Measurements from ENCODE around the gene MOV10. TPM values are rescaled to one million over a fixed set of nuclear protein-coding genes. Genes with fewer than 3 reads are reported as not detected.

MOV10 gene
- total and polyA plus RNA-seq, 9 of the 15 experiments (the other 6 are each of a cell fraction or from before 2014, with no cell fraction given), result 16.7 to 105 (median 49.5) TPM

DNA sequence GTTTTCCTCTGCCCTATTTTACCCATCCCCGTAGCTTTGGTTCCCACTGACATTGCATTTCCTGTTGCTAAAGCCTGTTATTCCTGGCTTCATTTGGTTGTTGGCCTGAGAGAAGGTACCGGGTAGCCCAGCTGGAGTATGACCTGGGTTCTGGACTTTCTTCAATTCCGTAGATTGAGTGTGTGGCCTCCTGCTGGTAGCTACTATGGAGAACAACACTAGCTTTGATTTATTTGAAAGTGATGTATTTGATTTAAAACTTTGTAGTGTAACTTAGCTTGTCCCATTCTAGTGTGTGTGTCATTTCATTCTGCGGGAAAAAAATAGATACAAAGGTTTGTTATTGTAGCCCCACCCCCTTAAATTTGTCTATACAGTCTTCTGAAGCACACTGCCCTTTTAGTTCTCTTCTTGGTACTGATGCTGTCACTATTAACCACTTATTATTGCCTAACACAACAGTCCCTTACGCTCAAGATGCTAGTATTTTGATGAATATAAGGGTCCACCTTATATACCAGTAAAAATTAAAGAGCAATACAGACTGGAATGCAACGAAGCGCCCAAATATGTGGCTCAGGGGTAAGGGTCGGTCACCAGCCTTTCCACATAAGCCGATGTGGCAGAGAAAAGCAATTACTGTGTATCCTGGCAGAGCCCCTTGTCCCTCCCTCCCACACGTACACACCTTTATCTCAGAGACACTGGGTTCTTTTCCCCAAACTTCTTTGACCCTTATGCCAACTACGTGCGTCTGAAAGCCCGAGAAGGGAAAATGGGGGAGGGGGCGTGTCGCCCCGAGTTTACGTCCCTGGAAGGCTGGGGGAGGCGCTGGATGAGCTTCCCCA lies 643 bp upstream of the MOV10 start (continued):
- TF ChIP-seq ZNF354B (CRISPR knock-in tag; IDR thresholded peaks at IDR 0.05) (no peak), RBFOX2 (IDR thresholded peaks at IDR 0.05; ENCODE audit: low read depth, low read length) (no peak), NCOR1 (IDR thresholded peaks at IDR 0.05) (0 out of 2 replicates have a peak, but pooled peaks have one; percentile 13), MAFG (tag; conservative IDR thresholded peaks at IDR 0.05) (no peak), TARDBP (IDR thresholded peaks at IDR 0.05) (peak; percentile 26; the same call in 1 of the 2 replicates), FOS (IDR thresholded peaks at IDR 0.05; ENCODE audit: extremely low read depth, insufficient read length) (no peak), PHF21A (IDR thresholded peaks at IDR 0.05; ENCODE audit: borderline replicate concordance, low read depth) (peak; percentile 99), NR2C2 (CRISPR knock-in tag; IDR thresholded peaks at IDR 0.05) (no peak), NR2C2 (tag; IDR thresholded peaks at IDR 0.05) (no peak), EGR1 (conservative IDR thresholded peaks at IDR 0.05) (no peak), SREBF2 (CRISPR knock-in tag; IDR thresholded peaks at IDR 0.05) (no peak), POLR2A (conservative IDR thresholded peaks at IDR 0.05) (no peak), CBX8 (IDR thresholded peaks at IDR 0.05; ENCODE audit: borderline replicate concordance, extremely low read depth, low read depth, low read length, poor library complexity, severe bottlenecking) (no peak), BRD9 (IDR thresholded peaks at IDR 0.05; ENCODE audit: low read depth, partially characterized antibody) (no peak), HMG20A (CRISPR knock-in tag; conservative IDR thresholded peaks at IDR 0.05) (no peak), ZNF253 (CRISPR knock-in tag; conservative IDR thresholded peaks at IDR 0.05) (no peak), YY1 (IDR thresholded peaks at IDR 0.05; ENCODE audit: borderline replicate concordance in 1 of 3, control insufficient read depth in 1 of 3, extremely low read depth in 1 of 3, insufficient read depth in 3 of 3, insufficient read length in 1 of 3, insufficient replicate concordance in 2 of 3, low read depth in 1 of 3, low read length in 2 of 3) (peak in 1 of 3 experiments; percentile 50), ZBTB1 (CRISPR knock-in tag; IDR thresholded peaks at IDR 0.05; ENCODE audit: borderline replicate concordance, low read depth) (no peak), SREBF1 (IDR thresholded peaks at IDR 0.05; ENCODE audit: borderline replicate concordance, low read depth, low read length) (no peak), ZNF589 (CRISPR knock-in tag; IDR thresholded peaks at IDR 0.05; ENCODE audit: low read depth) (no peak), NR2C1 (IDR thresholded peaks at IDR 0.05) (no peak), NR2C1 (tag; IDR thresholded peaks at IDR 0.05) (no peak), LCOR (CRISPR knock-in tag; IDR thresholded peaks at IDR 0.05) (no peak), SRF (CRISPR knock-in tag; IDR thresholded peaks at IDR 0.05) (no peak), NEUROD1 (IDR thresholded peaks at IDR 0.05; ENCODE audit: borderline replicate concordance, low read depth, low read length, partially characterized antibody) (no peak)
- TF ChIP-seq, protein P1, sequence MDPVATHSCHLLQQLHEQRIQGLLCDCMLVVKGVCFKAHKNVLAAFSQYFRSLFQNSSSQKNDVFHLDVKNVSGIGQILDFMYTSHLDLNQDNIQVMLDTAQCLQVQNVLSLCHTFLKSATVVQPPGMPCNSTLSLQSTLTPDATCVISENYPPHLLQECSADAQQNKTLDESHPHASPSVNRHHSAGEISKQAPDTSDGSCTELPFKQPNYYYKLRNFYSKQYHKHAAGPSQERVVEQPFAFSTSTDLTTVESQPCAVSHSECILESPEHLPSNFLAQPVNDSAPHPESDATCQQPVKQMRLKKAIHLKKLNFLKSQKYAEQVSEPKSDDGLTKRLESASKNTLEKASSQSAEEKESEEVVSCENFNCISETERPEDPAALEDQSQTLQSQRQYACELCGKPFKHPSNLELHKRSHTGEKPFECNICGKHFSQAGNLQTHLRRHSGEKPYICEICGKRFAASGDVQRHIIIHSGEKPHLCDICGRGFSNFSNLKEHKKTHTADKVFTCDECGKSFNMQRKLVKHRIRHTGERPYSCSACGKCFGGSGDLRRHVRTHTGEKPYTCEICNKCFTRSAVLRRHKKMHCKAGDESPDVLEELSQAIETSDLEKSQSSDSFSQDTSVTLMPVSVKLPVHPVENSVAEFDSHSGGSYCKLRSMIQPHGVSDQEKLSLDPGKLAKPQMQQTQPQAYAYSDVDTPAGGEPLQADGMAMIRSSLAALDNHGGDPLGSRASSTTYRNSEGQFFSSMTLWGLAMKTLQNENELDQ (CRISPR knock-in tag; IDR thresholded peaks at IDR 0.05; ENCODE audit: borderline replicate concordance), result no peak
- TF ChIP-seq, protein P2, sequence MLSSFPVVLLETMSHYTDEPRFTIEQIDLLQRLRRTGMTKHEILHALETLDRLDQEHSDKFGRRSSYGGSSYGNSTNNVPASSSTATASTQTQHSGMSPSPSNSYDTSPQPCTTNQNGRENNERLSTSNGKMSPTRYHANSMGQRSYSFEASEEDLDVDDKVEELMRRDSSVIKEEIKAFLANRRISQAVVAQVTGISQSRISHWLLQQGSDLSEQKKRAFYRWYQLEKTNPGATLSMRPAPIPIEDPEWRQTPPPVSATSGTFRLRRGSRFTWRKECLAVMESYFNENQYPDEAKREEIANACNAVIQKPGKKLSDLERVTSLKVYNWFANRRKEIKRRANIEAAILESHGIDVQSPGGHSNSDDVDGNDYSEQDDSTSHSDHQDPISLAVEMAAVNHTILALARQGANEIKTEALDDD (IDR thresholded peaks at IDR 0.05), result no peak
